ENCODE results near the gene NLRP4. TPM values are rescaled to one million over a fixed set of nuclear protein-coding genes. Genes with fewer than 3 reads are reported as not detected.
A peak's percentile ranks its signal among the peaks of the same experiment; 100 is the strongest.

NLRP4 gene, protein sequence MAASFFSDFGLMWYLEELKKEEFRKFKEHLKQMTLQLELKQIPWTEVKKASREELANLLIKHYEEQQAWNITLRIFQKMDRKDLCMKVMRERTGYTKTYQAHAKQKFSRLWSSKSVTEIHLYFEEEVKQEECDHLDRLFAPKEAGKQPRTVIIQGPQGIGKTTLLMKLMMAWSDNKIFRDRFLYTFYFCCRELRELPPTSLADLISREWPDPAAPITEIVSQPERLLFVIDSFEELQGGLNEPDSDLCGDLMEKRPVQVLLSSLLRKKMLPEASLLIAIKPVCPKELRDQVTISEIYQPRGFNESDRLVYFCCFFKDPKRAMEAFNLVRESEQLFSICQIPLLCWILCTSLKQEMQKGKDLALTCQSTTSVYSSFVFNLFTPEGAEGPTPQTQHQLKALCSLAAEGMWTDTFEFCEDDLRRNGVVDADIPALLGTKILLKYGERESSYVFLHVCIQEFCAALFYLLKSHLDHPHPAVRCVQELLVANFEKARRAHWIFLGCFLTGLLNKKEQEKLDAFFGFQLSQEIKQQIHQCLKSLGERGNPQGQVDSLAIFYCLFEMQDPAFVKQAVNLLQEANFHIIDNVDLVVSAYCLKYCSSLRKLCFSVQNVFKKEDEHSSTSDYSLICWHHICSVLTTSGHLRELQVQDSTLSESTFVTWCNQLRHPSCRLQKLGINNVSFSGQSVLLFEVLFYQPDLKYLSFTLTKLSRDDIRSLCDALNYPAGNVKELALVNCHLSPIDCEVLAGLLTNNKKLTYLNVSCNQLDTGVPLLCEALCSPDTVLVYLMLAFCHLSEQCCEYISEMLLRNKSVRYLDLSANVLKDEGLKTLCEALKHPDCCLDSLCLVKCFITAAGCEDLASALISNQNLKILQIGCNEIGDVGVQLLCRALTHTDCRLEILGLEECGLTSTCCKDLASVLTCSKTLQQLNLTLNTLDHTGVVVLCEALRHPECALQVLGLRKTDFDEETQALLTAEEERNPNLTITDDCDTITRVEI
- not detected for total RNA-seq

DNA sequence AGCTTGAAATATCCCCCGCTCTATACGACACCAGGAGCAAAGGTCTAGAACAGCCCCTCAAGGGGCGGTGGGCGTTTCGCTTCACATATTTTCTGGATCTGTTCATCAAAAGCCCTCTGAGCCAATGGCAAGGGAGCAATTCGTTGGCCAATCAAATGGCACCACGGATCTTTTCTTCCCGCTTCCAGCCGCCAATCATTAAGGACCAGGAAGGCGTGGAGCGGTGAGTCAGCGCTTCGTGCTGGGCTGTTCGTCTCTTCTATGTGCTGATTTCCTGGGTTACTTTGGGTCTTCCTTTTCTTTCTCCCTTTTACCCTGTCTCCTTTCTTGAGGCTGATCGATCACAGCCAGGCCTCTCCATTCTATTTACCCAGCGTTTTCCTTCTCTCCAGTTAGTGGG is at the start of gene NLRP4:
Gene NLRP4 (plus strand): TSS at position 201 of the 400 bp plus-strand sequence. CDS start 15,541 bp downstream, outside the sequence.
- no peak for ATAC-seq
- DNase-seq = no peak
- peaks cover 19% of the 10 kb centered on the region for H3K9me3 Mint-ChIP-seq
- no peak within 1 kb of the TSS for H3K4me3 Mint-ChIP-seq
- no peaks in the 10 kb centered on the region for H3K4me1 Mint-ChIP-seq (ENCODE audit: low read depth)
- no peaks in the 10 kb centered on the region for H3K36me3 Mint-ChIP-seq (ENCODE audit: insufficient read depth)
- peaks cover 4% of the 10 kb centered on the region for H3K27me3 Mint-ChIP-seq (ENCODE audit: low read depth)

- H3K36me3 Mint-ChIP-seq (ENCODE audit: insufficient read depth) = no peaks in the 10 kb centered on the region
- no peak overlapping the region for H3K4me3 Mint-ChIP-seq
- peaks cover 9% of the 10 kb centered on the region for H3K27me3 Mint-ChIP-seq (ENCODE audit: low read depth)
- ATAC-seq (no peak), DNase-seq (no peak)
- H3K4me1 Mint-ChIP-seq (ENCODE audit: low read depth) = no peaks in the 10 kb centered on the region
- H3K9me3 Mint-ChIP-seq = peaks cover 6% of the 10 kb centered on the region
These were observed 41.3 kb upstream of the NLRP4 start for GRCh38 chr19:55795021-55795420.

GRCh38 chr19:55801416-55801815 is 34.9 kb upstream of the NLRP4 start:
- ATAC-seq = no peak
- Mint-ChIP-seq H3K4me3 (no peak overlapping the region), H3K27me3 (ENCODE audit: low read depth) (peaks cover 13% of the 10 kb centered on the region), H3K36me3 (ENCODE audit: insufficient read depth) (no peaks in the 10 kb centered on the region), H3K9me3 (peaks cover 14% of the 10 kb centered on the region), H3K4me1 (ENCODE audit: low read depth) (no peaks in the 10 kb centered on the region)
- DNase-seq = no peak

- peaks cover 21% of the 10 kb centered on the region for H3K9me3 Mint-ChIP-seq
- no peaks in the 10 kb centered on the region for H3K36me3 Mint-ChIP-seq (ENCODE audit: insufficient read depth)
- no peaks in the 10 kb centered on the region for H3K4me1 Mint-ChIP-seq (ENCODE audit: low read depth)
- no peak overlapping the region for H3K4me3 Mint-ChIP-seq
- DNase-seq (no peak), ATAC-seq (no peak)
- H3K27me3 Mint-ChIP-seq (ENCODE audit: low read depth) = peaks cover 12% of the 10 kb centered on the region
These were observed 34.1 kb upstream of the NLRP4 start for GRCh38 chr19:55802281-55802680.

DNA sequence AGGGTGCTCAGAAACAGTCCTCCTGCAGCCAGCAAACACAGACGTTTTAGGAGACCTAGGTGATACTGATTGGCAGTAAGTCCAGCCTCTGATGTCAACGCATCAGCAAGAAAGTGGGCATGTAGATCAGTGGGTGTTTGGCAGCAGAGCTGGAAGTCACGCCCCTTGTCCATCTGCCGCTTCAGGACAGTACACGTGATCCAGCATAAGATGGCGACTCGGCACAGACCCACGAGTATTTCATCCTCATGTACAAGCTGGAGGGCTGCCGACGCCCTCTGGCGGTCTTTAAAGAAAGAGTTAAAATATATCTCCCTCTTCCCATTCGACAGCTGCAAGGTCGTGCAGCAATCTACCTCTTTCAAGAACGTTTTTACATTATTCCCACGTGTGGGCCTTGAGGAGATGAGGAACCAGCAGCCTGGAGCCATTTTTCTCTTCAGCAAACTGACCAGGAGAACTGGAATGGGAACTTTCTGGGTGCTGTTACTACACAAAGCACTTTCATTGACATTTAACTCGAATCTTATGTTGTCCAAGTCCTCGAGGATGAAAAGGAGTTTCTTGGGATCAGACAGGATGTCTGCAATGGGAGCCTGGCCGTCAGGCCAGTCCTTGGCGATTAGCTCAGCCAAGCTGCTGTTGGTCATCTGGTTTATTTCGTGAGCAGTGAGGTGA is 26.8 kb upstream of the NLRP4 start:
- ATAC-seq (peak; percentile 54 to 87), DNase-seq (no peak)
- Mint-ChIP-seq H3K4me3 (no peak overlapping the region), H3K9me3 (peaks cover 13% of the 10 kb centered on the region), H3K4me1 (ENCODE audit: low read depth) (peaks cover 1% of the 10 kb centered on the region), H3K36me3 (ENCODE audit: insufficient read depth) (no peaks in the 10 kb centered on the region), H3K27me3 (ENCODE audit: low read depth) (peaks cover 12% of the 10 kb centered on the region)

DNA sequence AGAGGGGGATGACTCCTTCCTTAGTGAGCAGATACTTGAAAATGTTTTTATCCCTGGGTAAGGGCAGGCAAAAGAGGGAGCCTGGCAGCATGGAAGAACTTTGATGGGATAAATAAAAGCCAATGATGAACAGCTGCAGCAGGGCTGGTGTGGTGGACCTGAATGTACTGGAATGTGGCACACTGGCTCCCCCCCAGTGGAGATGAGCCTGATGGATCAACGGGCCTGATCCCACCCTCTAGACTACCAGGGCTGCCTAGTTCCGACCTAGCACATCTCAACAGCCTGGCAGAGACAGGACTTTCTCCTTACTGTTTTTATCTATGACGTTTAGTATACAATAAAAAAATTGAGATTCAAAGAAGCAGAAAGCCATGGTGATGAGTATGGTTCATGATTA is 25.0 kb upstream of the NLRP4 start:
- peaks cover 1% of the 10 kb centered on the region for H3K4me1 Mint-ChIP-seq (ENCODE audit: low read depth)
- DNase-seq (no peak), ATAC-seq (no peak)
- no peaks in the 10 kb centered on the region for H3K36me3 Mint-ChIP-seq (ENCODE audit: insufficient read depth)
- H3K9me3 Mint-ChIP-seq = peaks cover 13% of the 10 kb centered on the region
- no peak overlapping the region for H3K4me3 Mint-ChIP-seq
- H3K27me3 Mint-ChIP-seq (ENCODE audit: low read depth) = peaks cover 12% of the 10 kb centered on the region

GRCh38 chr19:55812449-55812848 is 23.9 kb upstream of the NLRP4 start:
- DNase-seq = no peak
- Mint-ChIP-seq H3K4me3 (no peak overlapping the region), H3K27me3 (ENCODE audit: low read depth) (peaks cover 14% of the 10 kb centered on the region), H3K4me1 (ENCODE audit: low read depth) (peaks cover 1% of the 10 kb centered on the region), H3K9me3 (peaks cover 4% of the 10 kb centered on the region), H3K36me3 (ENCODE audit: insufficient read depth) (no peaks in the 10 kb centered on the region)
- ATAC-seq = no peak

DNA sequence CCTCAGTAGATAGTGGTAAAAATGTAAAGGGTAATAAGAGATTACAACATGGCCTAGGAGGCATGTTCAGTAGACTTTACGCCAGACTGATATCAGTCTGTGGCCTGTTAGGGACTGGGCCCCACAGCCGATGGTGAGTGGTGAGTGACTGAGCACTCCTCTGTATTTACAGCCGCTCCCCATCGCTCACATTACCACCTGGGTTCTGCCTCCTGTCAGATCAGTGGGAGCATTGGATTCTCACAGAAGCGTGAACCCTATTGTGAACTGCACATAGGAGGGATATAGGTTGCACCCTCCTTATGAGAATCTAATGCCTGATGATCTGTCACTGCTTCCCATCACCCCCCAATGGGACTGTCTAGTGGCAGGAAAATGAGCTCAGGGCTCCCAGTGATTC is 22.4 kb upstream of the NLRP4 start:
- DNase-seq = no peak
- Mint-ChIP-seq H3K4me1 (ENCODE audit: low read depth) (peaks cover 1% of the 10 kb centered on the region), H3K4me3 (no peak overlapping the region), H3K27me3 (ENCODE audit: low read depth) (peaks cover 14% of the 10 kb centered on the region), H3K9me3 (peaks cover under 1% of the 10 kb centered on the region), H3K36me3 (ENCODE audit: insufficient read depth) (no peaks in the 10 kb centered on the region)
- no peak for ATAC-seq

DNA sequence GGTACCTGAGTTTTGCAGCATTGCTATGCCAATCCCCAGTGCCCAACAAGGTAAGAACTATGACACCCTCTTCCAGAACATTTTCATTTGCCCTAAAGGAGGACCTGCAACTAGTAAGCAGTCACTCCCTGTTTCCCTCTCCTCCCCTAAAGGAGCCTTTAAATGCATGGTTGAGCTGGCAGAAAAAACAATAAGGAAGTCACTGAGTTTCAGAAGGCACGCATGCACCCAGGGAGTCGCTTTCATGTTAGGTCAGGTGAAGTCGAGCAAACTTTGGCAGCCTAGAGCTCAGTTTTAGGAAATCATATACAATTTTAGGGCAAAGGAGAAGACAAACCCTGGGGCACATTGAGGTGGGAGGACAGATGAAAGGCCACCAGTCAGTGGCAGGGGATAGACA is 16.3 kb upstream of the NLRP4 start:
- Mint-ChIP-seq H3K4me1 (ENCODE audit: low read depth) (no peaks in the 10 kb centered on the region), H3K27me3 (ENCODE audit: low read depth) (peaks cover 8% of the 10 kb centered on the region), H3K9me3 (no peaks in the 10 kb centered on the region), H3K4me3 (no peak overlapping the region), H3K36me3 (ENCODE audit: insufficient read depth) (no peaks in the 10 kb centered on the region)
- DNase-seq (no peak), ATAC-seq (no peak)

DNA sequence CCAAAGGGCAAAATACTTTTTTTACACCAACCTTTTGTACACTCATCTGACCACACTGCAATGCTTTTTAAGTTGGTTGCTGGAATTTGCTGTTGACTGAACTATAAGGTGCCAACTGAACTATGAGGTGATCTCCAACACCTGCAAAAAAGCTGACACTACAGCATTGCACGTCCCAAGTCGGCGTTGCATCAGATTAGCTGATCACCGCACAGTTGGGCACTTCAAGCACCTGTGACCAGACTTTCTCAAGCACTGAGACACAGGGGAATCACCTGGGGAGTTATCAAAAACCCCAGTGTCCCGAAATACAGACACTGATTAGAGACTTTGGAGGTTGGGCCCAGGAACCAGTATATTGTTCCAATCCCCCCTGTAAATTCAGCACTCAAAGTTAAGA is 5.7 kb upstream of the NLRP4 start:
- Mint-ChIP-seq H3K36me3 (ENCODE audit: insufficient read depth) (no peaks in the 10 kb centered on the region), H3K4me3 (no peak overlapping the region), H3K4me1 (ENCODE audit: low read depth) (no peaks in the 10 kb centered on the region), H3K27me3 (ENCODE audit: low read depth) (no peaks in the 10 kb centered on the region), H3K9me3 (peaks cover 7% of the 10 kb centered on the region)
- DNase-seq = no peak
- ATAC-seq = no peak

DNA sequence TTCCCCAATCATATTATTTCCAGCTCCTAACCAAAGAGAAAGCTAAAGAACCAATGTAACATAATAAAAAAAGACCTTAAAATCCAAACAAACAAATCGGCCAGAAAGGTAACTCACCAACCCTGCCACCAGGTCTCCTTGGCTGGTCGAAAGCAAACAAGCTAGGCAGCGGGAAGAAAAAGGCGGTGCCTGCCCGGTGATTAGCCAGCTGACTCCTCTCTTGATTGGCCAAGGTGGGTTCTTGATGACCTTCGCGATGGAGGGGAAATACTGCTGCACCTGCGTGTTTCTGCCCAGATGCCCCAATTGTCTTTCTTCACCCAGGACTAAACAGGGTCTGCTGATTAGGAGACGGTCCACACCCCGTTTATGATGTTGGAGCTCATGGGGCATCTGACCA is 4.5 kb upstream of the NLRP4 start, which contains the start of gene NLRP11:
Gene NLRP11 (minus strand): TSS at position 154 of the 400 bp plus-strand sequence. CDS start 13,825 bp downstream, outside the sequence.
- H3K9me3 Mint-ChIP-seq = peaks cover 13% of the 10 kb centered on the region
- no peaks in the 10 kb centered on the region for H3K36me3 Mint-ChIP-seq (ENCODE audit: insufficient read depth)
- no peaks in the 10 kb centered on the region for H3K27me3 Mint-ChIP-seq (ENCODE audit: low read depth)
- no peak for ATAC-seq
- no peak within 1 kb of the TSS for H3K4me3 Mint-ChIP-seq
- H3K4me1 Mint-ChIP-seq (ENCODE audit: low read depth) = no peaks in the 10 kb centered on the region
- no peak for DNase-seq

GRCh38 chr19:55832676-55833075 is 3.7 kb upstream of the NLRP4 start:
- H3K27me3 Mint-ChIP-seq (ENCODE audit: low read depth) = no peaks in the 10 kb centered on the region
- no peaks in the 10 kb centered on the region for H3K4me1 Mint-ChIP-seq (ENCODE audit: low read depth)
- DNase-seq = no peak
- H3K4me3 Mint-ChIP-seq = no peak overlapping the region
- no peak for ATAC-seq
- H3K36me3 Mint-ChIP-seq (ENCODE audit: insufficient read depth) = no peaks in the 10 kb centered on the region
- peaks cover 15% of the 10 kb centered on the region for H3K9me3 Mint-ChIP-seq

- no peak for ATAC-seq
- H3K4me1 Mint-ChIP-seq (ENCODE audit: low read depth) = no peaks in the 10 kb centered on the region
- H3K36me3 Mint-ChIP-seq (ENCODE audit: insufficient read depth) = no peaks in the 10 kb centered on the region
- DNase-seq = no peak
- peaks cover 4% of the 10 kb centered on the region for H3K27me3 Mint-ChIP-seq (ENCODE audit: low read depth)
- peaks cover 17% of the 10 kb centered on the region for H3K9me3 Mint-ChIP-seq
- H3K4me3 Mint-ChIP-seq = no peak overlapping the region
These were observed 1.9 kb downstream of the NLRP4 start for GRCh38 chr19:55838251-55838650.

DNA sequence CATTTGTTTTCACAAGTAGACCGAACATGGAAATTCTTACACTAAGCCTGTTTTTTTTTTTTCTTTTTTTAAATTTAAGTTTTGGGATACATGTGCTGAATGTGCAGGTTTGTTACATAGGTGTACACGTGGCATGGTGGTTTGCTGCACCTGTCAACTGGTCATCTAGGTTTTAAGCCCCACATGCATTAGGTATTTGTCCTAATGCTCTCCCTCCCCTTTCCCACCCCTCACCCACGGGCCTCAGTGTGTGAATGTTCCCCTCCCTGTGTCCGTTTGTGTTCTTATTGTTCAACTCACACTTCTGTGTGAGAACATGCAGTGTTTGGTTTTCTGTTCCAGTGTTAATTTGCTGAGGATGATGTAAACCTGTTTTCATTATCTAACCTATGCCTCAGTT is 2.6 kb downstream of the NLRP4 start:
- H3K27me3 Mint-ChIP-seq (ENCODE audit: low read depth) = peaks cover 4% of the 10 kb centered on the region
- H3K9me3 Mint-ChIP-seq = peaks cover 20% of the 10 kb centered on the region
- no peak for DNase-seq
- no peaks in the 10 kb centered on the region for H3K36me3 Mint-ChIP-seq (ENCODE audit: insufficient read depth)
- no peak for ATAC-seq
- no peaks in the 10 kb centered on the region for H3K4me1 Mint-ChIP-seq (ENCODE audit: low read depth)
- no peak overlapping the region for H3K4me3 Mint-ChIP-seq
